ENCODE results near the gene ZFR2.
"Not testable (repeated sequence)": the region's sequence is repeated elsewhere in the genome, so short reads cannot be mapped to it uniquely, and the experiment has no call there.

ZFR2 gene

GRCh38 chr19:3894959-3895358 is 26.1 kb upstream of the ZFR2 start:
- H3K4me3 ChIP-seq (ENCODE audit: low read length); H3K27me3 ChIP-seq (ENCODE audit: insufficient read depth, low read length); H2AFZ ChIP-seq (ENCODE audit: low read depth, low read length); H3K4me1 ChIP-seq (ENCODE audit: insufficient read depth, low read length); H3K9me3 ChIP-seq (ENCODE audit: low read length): not testable (repeated sequence)
- H3K36me3 ChIP-seq (ENCODE audit: insufficient read depth, low read length), result peaks cover 22% of the 10 kb centered on the region

- Histone ChIP-seq H3K36me3 (ENCODE audit: insufficient read depth, low read length) (peaks cover 22% of the 10 kb centered on the region), H2AFZ (ENCODE audit: low read depth, low read length) (no peak overlapping the region), H3K9me3 (ENCODE audit: low read length) (peaks cover 6% of the 10 kb centered on the region), H3K4me3 (ENCODE audit: low read length) (no peak overlapping the region), H3K27me3 (ENCODE audit: insufficient read depth, low read length) (no peaks in the 10 kb centered on the region), H3K4me1 (ENCODE audit: insufficient read depth, low read length) (no peaks in the 10 kb centered on the region)
Measured at GRCh38 chr19:3893509-3894179, 24.8 kb upstream of the ZFR2 start.

- Histone ChIP-seq H3K9me3 (ENCODE audit: low read length) (no peaks in the 10 kb centered on the region), H3K4me3 (ENCODE audit: low read length) (no peak overlapping the region), H3K36me3 (ENCODE audit: insufficient read depth, low read length) (peaks cover 18% of the 10 kb centered on the region), H3K27me3 (ENCODE audit: insufficient read depth, low read length) (no peaks in the 10 kb centered on the region), H2AFZ (ENCODE audit: low read depth, low read length) (no peak overlapping the region), H3K4me1 (ENCODE audit: insufficient read depth, low read length) (no peaks in the 10 kb centered on the region)
Measured at GRCh38 chr19:3890591-3890990, 21.8 kb upstream of the ZFR2 start.

GRCh38 chr19:3882041-3882384 is 13.2 kb upstream of the ZFR2 start:
- H3K9me3 ChIP-seq (ENCODE audit: low read length), result no peaks in the 10 kb centered on the region
- no peaks in the 10 kb centered on the region for H3K27me3 ChIP-seq (ENCODE audit: insufficient read depth, low read length)
- no peak overlapping the region for H2AFZ ChIP-seq (ENCODE audit: low read depth, low read length)
- peaks cover 6% of the 10 kb centered on the region for H3K4me1 ChIP-seq (ENCODE audit: insufficient read depth, low read length)
- peak overlapping the region; percentile 77 for H3K4me3 ChIP-seq (ENCODE audit: low read length)
- peaks cover 7% of the 10 kb centered on the region for H3K36me3 ChIP-seq (ENCODE audit: insufficient read depth, low read length)

GRCh38 chr19:3881272-3882040 is 12.6 kb upstream of the ZFR2 start:
- Histone ChIP-seq H3K4me3 (ENCODE audit: low read length) (peak overlapping the region; percentile 77), H3K27me3 (ENCODE audit: insufficient read depth, low read length) (no peaks in the 10 kb centered on the region), H3K36me3 (ENCODE audit: insufficient read depth, low read length) (peaks cover 4% of the 10 kb centered on the region), H3K9me3 (ENCODE audit: low read length) (no peaks in the 10 kb centered on the region), H3K4me1 (ENCODE audit: insufficient read depth, low read length) (peaks cover 6% of the 10 kb centered on the region), H2AFZ (ENCODE audit: low read depth, low read length) (peak overlapping the region; percentile 33)

GRCh38 chr19:3880471-3881271 is 11.8 kb upstream of the ZFR2 start, which contains the start of gene ATCAY:
Gene ATCAY, plus strand, starts transcription at chr19:3880685. Its CDS starts 5,083 bp downstream, at chr19:3885768.
- no peaks in the 10 kb centered on the region for H3K27me3 ChIP-seq (ENCODE audit: insufficient read depth, low read length)
- peak within 1 kb of the TSS; percentile 33 for H2AFZ ChIP-seq (ENCODE audit: low read depth, low read length)
- H3K4me1 ChIP-seq (ENCODE audit: insufficient read depth, low read length), result peaks cover 6% of the 10 kb centered on the region
- peaks cover 2% of the 10 kb centered on the region for H3K36me3 ChIP-seq (ENCODE audit: insufficient read depth, low read length)
- H3K9me3 ChIP-seq (ENCODE audit: low read length), result no peaks in the 10 kb centered on the region
- peak within 1 kb of the TSS; percentile 77 for H3K4me3 ChIP-seq (ENCODE audit: low read length)

GRCh38 chr19:3879656-3880055 is 10.8 kb upstream of the ZFR2 start:
- Histone ChIP-seq H3K27me3 (ENCODE audit: insufficient read depth, low read length) (no peaks in the 10 kb centered on the region), H2AFZ (ENCODE audit: low read depth, low read length) (no peak overlapping the region), H3K4me1 (ENCODE audit: insufficient read depth, low read length) (peaks cover 6% of the 10 kb centered on the region), H3K36me3 (ENCODE audit: insufficient read depth, low read length) (no peaks in the 10 kb centered on the region), H3K9me3 (ENCODE audit: low read length) (no peaks in the 10 kb centered on the region), H3K4me3 (ENCODE audit: low read length) (no peak overlapping the region)

- H3K36me3 ChIP-seq (ENCODE audit: insufficient read depth, low read length); H3K9me3 ChIP-seq (ENCODE audit: low read length); H3K27me3 ChIP-seq (ENCODE audit: insufficient read depth, low read length); H3K4me3 ChIP-seq (ENCODE audit: low read length); H3K4me1 ChIP-seq (ENCODE audit: insufficient read depth, low read length); H2AFZ ChIP-seq (ENCODE audit: low read depth, low read length): not testable (repeated sequence)
Measured at GRCh38 chr19:3874695-3875094, 5.9 kb upstream of the ZFR2 start.

GRCh38 chr19:3873151-3873550 is 4.3 kb upstream of the ZFR2 start:
- no peak overlapping the region for H2AFZ ChIP-seq (ENCODE audit: low read depth, low read length)
- no peak overlapping the region for H3K4me3 ChIP-seq (ENCODE audit: low read length)
- H3K9me3 ChIP-seq (ENCODE audit: low read length), result peaks cover 11% of the 10 kb centered on the region
- no peaks in the 10 kb centered on the region for H3K36me3 ChIP-seq (ENCODE audit: insufficient read depth, low read length)
- no peaks in the 10 kb centered on the region for H3K27me3 ChIP-seq (ENCODE audit: insufficient read depth, low read length)
- peaks cover 2% of the 10 kb centered on the region for H3K4me1 ChIP-seq (ENCODE audit: insufficient read depth, low read length)

GRCh38 chr19:3867971-3868769 is 668 bp downstream of the ZFR2 start:
- Histone ChIP-seq H3K9me3 (ENCODE audit: low read length) (peaks cover 11% of the 10 kb centered on the region), H2AFZ (ENCODE audit: low read depth, low read length) (peak overlapping the region; percentile 33), H3K27me3 (ENCODE audit: insufficient read depth, low read length) (no peaks in the 10 kb centered on the region), H3K4me3 (ENCODE audit: low read length) (peak overlapping the region; percentile 28), H3K36me3 (ENCODE audit: insufficient read depth, low read length) (no peaks in the 10 kb centered on the region), H3K4me1 (ENCODE audit: insufficient read depth, low read length) (peaks cover 4% of the 10 kb centered on the region)

- H3K27me3 ChIP-seq (ENCODE audit: insufficient read depth, low read length), result no peaks in the 10 kb centered on the region
Measured at GRCh38 chr19:3866910-3867638, 1.8 kb downstream of the ZFR2 start.

GRCh38 chr19:3863648-3864047 is 5.2 kb downstream of the ZFR2 start:
- Histone ChIP-seq H3K27me3 (ENCODE audit: insufficient read depth, low read length) (no peaks in the 10 kb centered on the region), H3K4me3 (ENCODE audit: low read length) (no peak overlapping the region), H3K4me1 (ENCODE audit: insufficient read depth, low read length) (peaks cover 4% of the 10 kb centered on the region), H3K36me3 (ENCODE audit: insufficient read depth, low read length) (no peaks in the 10 kb centered on the region), H2AFZ (ENCODE audit: low read depth, low read length) (no peak overlapping the region), H3K9me3 (ENCODE audit: low read length) (no peaks in the 10 kb centered on the region)

More at GRCh38 chr19:3866910-3867638, 1.8 kb downstream of the ZFR2 start:
- peaks cover 4% of the 10 kb centered on the region for H3K4me1 ChIP-seq (ENCODE audit: insufficient read depth, low read length)
- H3K4me3 ChIP-seq (ENCODE audit: low read length), result no peak overlapping the region
- H2AFZ ChIP-seq (ENCODE audit: low read depth, low read length), result no peak overlapping the region
- peaks cover 11% of the 10 kb centered on the region for H3K9me3 ChIP-seq (ENCODE audit: low read length)
- no peaks in the 10 kb centered on the region for H3K36me3 ChIP-seq (ENCODE audit: insufficient read depth, low read length)
